DMS53 treated with DMSO at 0.1 percent for 48 hours (cell line): ENCODE measurements around the gene MYBPHL.

Experiments
- DNase-seq: peaks from one replicate; lab custom pipeline; 2025; ENCODE audit not compliant: unreplicated experiment; lab: John Stamatoyannopoulos, UW

MYBPHL gene, protein sequence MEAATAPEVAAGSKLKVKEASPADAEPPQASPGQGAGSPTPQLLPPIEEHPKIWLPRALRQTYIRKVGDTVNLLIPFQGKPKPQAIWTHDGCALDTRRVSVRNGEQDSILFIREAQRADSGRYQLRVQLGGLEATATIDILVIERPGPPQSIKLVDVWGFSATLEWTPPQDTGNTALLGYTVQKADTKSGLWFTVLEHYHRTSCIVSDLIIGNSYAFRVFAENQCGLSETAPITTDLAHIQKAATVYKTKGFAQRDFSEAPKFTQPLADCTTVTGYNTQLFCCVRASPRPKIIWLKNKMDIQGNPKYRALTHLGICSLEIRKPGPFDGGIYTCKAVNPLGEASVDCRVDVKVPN

DNA sequence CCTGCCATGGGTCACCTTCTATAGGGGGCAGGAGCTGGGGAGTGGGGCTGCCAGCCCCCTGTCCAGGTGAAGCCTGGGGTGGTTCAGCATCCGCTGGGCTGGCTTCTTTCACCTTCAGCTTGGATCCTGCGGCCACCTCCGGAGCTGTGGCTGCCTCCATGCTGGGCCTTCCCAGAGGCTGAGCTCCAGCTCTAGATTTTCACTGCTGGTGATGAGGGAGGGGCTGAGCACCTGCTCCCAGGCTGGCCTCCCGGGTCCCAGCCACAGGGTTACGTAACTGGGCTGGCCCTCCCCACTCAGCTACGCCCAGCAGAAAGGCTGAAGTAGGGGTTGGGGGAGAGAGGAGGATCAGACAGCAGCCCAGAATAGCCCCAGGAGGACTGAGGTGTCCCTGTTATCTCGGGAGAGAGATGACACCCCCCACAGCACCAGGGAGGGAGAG lies at the start of gene MYBPHL:
MYBPHL (minus strand) TSS at position 180 of the 442 bp plus-strand sequence; CDS start at position 160, 20 bp downstream.
- no peak for DNase-seq

DNA sequence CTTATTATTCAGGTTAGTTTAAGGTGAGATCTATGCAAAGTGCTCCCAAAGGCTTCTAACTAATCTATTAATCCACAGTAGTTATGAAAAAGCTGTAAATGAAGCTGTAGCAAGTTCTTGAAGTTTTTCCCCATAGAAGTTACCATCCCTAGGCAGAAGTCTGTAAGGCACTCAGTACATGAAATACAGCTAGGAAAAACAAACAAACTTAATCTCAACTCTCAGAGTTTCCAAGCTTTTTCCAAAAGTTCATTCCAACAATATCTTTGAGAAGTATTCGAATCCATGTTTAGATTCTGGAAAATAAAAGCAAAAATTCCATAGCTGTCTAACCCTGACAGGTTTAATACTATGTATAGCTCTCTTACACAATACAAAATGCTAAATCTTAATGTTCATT lies 49.7 kb upstream of the MYBPHL start:
- no peak for DNase-seq

DNA sequence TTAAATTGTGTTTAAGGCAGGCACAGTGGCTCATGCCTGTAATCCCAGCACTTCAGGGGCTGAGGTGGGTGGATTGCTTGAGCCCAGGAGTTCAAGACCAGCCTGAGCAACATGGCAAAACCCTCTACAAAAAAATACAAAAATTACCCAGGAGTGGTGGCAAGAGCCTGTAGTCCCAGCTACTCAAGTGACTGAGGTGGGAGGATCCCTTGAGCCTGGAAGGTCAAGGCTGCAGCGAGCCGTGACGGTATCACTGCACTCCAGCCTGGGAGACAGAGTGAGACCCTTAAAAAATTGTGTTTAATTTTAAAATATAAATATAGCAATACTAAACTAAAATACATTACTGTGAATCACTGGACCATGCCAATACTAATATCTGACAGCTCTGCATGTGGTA lies 48.1 kb upstream of the MYBPHL start:
- DNase-seq: no peak

DNA sequence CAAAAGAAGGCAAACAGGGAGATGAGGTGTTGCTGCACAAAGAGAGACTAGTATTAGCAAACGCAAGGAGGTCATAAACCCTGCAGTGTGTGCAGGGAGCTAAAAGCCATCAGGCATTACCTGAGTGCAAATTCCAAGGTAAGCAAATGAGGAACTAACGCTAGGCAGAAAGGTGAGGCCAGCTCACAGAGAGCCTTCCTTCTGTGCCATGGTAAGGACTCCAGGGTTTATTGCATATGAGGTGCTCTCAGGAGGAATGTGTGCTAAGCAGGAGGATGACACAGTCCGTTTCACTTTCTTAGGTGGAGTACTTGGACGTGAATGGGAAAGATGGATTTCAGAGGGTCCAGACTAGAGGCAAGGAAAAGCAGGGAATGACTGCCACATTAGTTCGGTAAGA lies 44.6 kb upstream of the MYBPHL start:
- no peak for DNase-seq

DNA sequence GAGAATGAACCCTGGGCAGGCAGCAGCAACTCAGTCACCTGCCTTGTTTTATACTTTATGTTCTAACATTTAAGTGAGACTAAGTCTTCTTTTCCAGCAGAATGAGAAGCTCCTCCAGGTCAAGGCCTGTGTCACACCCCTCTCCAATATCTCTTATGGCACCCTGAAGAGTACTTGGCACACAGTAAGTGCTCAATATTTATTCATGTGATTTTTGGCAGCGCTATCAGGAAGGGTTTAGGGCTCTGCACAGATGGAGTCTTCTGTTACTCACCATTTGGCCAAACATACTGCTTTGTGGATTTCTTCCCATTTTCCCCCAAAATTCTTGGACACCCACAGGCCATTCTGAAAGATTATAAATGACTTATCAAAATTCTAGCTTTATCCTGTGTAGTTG lies 43.8 kb upstream of the MYBPHL start:
- DNase-seq: no peak

DNA sequence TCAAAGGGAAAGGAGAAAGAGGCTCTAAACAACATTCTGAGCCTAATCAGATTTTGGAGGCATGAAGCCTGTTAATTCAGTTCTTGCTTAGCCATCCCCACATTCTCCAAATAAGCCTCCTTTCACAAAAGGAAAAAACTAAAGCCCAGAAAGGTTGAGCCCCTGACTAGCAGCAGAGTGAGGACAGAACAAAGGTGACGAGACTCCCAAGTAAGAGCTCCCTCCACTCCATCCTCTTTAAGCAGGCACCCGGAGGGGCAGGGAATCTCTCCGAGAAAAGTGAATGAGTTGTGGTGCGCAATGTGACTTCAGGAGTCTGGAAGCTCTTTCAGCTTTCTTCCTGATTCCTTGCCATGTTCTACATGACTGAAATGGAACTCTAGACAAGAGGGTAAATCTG lies 43.4 kb upstream of the MYBPHL start:
- no peak for DNase-seq

DNA sequence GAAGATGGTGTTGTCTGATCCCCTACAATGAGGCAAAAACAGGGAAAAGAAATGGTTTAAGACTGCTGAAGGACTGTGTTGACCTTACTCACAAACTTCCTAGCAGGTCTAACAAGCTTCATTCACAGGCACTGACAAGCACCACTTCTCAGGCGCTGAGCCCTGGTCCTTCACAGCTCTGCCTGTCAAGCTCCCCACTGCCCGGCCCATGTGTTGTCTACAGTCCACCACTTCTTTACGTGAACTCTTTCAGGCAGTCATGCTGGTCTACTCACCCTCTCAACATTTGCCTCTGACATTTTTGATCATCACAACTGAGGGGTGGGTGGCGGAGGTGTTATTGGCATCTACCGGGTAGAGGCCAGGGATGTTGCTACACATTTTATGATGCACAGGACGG lies 40.7 kb upstream of the MYBPHL start:
- DNase-seq: no peak

DNA sequence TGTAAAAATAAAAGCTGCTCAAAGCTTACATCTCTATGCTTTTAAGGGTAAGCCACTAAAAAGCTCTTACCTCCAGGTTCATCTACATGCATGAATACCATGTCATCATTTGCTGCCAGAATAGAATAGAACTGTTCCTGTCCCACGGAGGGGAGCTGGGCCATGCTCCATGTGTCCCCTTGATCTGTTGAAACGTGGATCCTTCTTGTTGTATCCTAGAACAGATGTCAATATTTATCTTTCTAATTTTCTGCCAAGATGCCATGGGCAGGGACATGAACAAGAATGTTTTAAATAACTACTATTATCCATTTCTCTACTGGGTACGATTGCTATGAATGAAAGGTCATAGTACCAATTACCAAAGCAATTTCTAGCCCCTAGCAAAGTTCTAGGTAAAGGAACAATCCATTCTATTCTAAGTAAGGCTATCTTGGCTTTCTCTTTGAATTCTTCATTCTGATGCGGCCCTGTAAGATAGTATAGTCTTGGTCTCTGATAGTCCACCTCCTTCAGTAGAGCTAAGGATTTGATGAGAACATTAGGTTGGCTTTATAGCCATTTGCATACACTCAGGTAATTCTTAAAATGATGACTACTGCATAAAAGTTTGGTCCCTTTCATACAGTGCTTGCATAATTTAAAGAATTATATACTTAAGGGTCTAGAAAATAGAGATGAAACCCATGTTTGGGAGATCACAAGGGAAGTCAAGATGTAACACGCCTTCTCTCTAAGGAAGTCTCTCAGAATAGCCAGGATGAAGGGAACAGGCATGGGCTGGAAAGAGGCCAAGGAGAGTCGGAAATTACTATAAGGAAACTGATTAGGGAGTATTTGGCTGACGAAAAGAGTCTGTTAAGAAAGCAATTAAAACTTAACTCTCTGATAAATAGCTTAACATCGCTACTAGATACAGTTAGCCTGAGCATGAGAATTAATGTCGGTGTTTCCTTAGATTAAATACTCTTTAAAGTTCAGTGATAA lies 35.4 kb upstream of the MYBPHL start:
- DNase-seq: no peak

DNA sequence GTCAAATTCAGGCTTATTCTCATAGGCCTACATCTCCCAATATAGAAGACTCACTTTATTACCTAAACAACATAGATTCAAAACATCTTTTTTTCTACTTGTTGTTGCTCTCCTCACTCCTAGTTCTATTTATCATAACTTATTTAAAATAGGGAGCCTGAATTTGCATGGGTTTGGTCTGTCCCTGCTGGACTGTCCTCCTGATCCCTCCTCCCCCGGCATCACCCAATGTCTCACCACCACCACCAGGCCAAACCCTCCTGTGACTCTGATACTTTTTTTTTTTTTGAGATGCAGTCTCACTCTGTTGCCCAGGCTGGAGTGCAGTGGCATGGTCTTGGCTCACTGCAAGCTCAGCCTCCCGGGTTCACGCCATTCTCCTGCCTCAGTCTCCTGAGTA lies 31.8 kb upstream of the MYBPHL start:
- DNase-seq: no peak

DNA sequence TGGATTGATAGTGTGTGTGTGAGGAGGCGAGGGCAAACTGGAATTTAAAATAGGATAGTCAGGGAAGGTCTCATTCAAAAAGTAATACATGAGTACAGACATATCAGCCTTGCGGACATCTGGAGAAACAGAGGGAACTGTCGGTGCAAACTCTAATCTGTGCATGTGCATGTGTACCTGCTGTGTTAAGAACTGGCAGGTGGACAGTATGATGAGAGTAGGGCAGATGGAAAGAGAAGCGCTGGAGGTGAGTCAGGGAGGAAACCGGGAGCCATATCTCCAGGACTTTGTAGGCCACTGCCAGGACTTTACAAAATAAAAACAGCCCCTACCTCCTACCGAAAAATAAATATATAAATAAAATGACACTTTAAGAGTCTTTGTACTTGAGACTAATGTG lies 31.3 kb upstream of the MYBPHL start:
- no peak for DNase-seq

DNA sequence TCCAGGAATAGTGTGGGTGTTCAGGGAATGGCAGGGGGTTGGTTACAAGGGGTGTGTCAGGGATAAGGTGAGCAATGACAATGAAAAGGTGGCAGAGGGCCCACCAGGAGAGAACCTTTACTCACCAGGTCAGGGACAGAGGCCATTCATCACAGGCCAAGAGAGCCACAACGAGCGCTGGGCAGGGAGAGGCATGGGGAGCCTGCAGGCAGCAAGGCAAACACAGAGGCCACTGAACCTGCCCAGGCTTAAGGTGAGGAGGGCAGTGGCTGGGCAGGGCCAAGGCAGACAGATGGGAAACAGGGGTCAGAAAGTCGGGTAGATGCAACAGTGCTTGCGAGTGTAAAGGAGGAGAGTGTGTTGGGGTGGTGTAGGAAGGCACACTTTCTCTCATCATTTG lies 28.3 kb upstream of the MYBPHL start:
- no peak for DNase-seq

DNA sequence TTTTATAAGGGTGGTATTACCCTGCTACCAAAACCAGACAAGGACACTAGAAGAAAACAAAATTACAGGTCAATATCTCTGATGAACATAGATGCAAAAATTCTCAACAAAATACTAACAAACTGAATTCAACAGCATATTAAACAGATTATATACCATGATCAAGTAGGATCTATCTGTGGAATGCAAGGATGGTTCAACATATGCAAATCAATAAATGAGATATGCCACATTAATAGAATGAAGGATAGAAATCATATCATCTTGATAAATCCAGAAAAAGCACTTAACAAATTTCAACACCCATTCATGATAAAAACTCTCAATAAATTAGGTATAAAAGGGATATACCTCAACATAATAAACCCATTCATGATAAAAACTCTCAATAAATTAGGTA lies 24.3 kb upstream of the MYBPHL start:
- no peak for DNase-seq

DNA sequence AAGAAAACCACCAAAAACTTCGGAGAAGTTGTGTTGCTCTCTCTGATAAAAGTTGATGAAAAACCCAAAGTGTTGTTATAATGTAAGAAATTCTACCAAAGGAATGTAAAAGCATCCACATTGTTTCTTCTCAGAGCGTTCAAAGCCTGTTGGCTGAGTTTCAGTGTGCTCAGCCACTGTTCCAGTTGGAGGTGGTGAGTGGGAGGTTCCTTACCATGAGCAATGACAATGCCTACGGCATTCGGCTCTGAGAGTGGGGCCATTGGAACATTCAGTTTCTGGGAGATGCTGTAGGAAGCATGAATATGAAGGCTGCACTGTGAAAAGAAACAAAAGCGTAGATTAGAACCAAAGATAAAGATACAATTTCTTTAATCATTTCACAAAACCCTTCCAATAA lies 20.5 kb upstream of the MYBPHL start:
- no peak for DNase-seq

DNA sequence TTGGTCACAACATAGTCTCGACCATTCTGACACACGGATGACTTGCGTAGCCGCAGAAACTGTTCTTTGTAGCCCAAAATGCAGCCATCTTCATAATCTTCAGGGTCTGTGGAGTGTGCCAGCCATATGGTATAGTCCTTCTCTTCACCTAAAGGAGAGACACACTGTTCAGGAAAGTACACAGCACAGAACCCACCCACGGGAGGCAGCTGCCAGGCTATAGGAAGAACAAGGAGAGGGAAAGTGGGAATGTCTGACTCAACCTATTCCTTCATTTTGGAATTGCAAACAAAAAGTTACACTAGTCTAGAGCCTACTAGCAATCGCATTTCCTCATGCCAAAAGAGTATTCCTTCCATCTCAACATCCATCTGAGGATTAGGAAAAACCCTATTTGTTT lies 16.2 kb upstream of the MYBPHL start:
- DNase-seq: no peak

DNA sequence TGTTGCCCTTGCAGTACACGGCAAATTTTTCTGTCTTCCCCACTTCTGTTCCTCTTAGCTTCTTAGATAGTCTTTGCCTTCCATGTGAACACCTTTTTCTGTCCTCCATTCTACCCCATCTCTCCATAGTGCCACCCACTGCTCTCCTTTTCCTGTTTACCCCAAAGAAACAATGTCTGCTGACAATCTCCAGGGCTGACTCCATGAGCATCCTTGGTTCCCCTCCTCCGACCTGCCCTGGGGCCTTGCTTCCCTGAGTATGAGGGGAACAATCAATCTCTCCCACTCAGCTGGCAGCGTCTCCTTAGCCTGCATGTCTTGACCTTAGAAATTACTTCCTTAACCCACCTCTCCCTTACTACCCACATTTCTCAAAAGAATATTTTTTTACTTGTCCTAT lies 12.3 kb upstream of the MYBPHL start:
- DNase-seq: no peak

DNA sequence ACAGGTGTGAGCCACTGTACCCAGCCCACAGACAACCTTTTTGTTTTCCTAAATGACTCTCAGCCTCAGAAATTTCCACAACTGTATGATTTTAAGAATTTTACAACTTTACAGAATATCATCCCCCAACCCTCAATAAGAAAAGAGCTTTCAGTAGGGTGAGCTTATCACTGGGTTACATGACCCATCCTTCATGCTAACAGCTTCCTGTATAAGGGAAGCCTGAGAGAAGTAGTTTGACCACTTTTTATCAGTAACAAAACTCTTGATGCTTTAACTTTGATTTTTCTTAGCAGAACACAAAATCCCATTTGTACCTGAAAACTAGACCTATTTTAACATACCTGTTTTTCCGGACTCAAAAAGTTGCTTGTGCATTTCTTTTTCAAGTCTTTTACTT lies 9.7 kb upstream of the MYBPHL start:
- DNase-seq: no peak

DNA sequence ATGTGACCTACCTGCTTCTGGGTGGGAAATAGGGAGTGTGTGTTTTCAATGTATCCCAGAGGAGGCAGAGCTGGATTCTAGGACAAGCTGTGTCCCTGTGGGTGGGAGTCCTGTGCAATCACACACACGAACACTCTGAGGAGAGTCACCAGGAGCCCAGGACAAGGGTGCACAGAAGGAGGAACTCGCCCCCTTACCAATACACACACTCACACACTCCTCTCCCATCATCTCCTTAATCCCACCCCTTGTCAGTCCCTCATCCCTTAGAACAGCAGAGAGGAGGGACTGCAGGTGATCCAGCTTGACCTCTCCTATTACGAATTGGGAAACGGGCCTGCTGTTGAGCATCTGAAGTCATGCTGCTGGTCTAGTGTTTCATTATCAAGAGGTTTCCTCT lies 8.5 kb upstream of the MYBPHL start:
- DNase-seq: no peak

DNA sequence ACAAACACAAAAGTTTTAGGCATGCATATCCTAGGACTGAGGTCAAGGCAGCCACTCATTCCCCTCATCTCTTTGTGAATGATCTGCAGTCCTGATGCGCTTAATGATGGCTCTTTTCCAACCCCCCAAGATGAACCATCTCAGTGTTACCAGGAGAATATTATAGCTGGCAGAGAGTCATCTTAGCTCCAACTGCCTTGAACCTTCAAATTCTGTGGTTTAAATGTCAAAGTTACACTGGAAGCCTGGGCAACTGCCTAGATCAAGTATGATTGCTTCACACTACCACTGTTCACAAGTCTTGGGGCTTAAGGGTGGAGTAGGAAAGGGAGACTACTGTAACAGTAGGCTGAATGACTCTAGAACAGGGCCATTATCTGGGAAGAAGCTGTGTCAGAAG lies 8.0 kb upstream of the MYBPHL start:
- no peak for DNase-seq

DNA sequence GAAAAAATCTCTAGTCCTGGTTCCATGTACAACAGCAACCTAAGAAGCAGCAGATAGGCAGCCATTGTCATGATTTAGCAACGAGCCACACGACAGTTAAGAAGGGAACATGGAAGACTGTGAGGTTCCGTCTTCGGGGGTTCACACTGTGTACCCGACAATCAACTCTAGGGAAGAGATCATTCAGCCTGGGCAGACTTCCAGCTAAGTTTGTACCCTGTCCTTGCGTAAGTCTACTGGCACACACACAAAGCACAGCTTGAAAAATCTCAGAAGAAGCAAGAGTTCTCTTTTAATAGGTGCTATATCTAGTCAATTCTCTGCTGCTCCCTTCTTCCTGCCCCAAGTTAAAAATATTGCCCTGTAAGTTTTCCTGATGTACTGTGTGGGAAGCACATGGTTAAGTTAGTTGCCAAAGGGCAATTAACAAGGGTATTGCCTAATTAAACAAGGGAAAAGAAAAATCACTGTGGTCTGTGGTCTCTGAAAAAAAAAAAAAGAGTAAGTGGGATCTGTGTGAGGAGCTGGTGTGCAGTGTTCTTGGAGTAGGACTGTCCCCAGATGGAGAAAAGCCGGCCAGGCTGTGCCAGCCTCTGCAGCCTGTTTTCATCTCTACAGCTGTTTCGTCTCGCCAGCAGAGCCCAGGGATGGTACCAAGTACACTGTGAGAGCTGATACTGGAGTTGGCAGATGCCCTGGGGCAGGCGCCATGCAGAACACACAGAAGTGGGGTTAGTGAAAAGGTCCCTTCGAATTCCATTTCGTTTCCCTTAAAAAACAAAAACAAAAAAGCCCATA lies 6.4 kb upstream of the MYBPHL start:
- no peak for DNase-seq

DNA sequence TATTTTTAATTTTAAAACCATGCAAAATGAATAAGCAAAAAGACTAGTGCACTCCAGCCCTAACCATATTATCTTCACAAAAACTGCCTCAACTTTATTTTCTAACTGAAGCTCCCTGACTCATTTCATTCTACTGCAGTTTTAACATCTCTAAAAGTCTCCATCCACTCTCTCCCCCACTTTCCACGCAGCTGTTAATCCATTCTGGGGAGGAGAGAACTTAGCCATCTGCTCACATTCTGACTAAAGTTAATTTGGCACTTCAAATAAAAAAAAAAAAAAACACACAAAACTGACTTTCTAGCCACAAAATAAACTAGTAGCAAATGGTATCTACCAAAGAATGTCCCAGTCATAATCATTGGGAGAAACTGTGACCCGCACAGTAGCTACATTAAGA lies 5.4 kb upstream of the MYBPHL start:
- no peak for DNase-seq

DNA sequence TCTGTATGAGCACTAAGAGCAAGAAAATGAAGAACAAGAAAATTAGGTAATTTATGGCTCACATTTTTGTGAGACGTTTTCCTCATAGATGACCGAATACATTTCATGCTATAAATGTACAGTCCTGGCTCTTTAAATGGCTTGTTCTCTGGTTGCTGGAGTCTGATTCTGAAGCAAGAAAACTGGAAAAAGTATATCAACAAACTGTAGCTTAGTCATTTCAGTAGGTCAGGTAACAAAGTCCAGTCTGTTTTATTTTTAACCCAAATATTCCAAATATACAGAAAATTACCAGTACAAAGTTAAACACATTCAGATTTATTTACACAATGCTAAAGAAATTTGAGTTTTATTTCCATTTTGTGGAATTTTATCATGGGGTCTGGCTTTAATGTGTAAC lies 2.5 kb upstream of the MYBPHL start:
- DNase-seq: no peak
